Hematopoietic multipotent progenitor cell (in vitro differentiated cells): Measurements from ENCODE around the gene ZBP1. TPM values are rescaled to one million over a fixed set of nuclear protein-coding genes. Genes with fewer than 3 reads are reported as not detected.

Experiments used
- DNase-seq, 3 donors: peaks; one replicate each; pipeline ENCODE4 v3.0.0-alpha.2; 2011 to 2015; ENCODE audit warnings: low read depth in 2 of 3, low spot score in 2 of 3
- total RNA-seq: library from RNA; depleted of rRNA; stranded (reverse); fragments of >200 nt; gene quantifications from one replicate; pipeline ENCODE4 v1.2.3, GENCODE V29; 2012

ZBP1 gene
- total RNA-seq, 1 donor: 0.54 TPM

GRCh38 chr20:57562541-57563465 lies 57.4 kb downstream of the ZBP1 start:
- no peak for DNase-seq

GRCh38 chr20:57561356-57562279 lies 58.6 kb downstream of the ZBP1 start:
- no peak for DNase-seq

- DNase-seq: no peak
Measured at GRCh38 chr20:57560554-57561355, 59.5 kb downstream of the ZBP1 start, which contains the start of gene PCK1. TSS of gene PCK1 (plus strand) at chr20:57561110. CDS start at chr20:57561412, 302 bp downstream.

GRCh38 chr20:57559658-57560553 lies 60.3 kb downstream of the ZBP1 start:
- no peak for DNase-seq

GRCh38 chr20:57559289-57559634 lies 61.0 kb downstream of the ZBP1 start:
- no peak for DNase-seq

- no peak for DNase-seq
Measured at GRCh38 chr20:57558614-57559288, 61.5 kb downstream of the ZBP1 start.

- DNase-seq: no peak
Measured at GRCh38 chr20:57557926-57558613, 62.2 kb downstream of the ZBP1 start.

GRCh38 chr20:57556980-57557274 lies 63.3 kb downstream of the ZBP1 start:
- DNase-seq: no peak

GRCh38 chr20:57555457-57556184 lies 64.6 kb downstream of the ZBP1 start:
- no peak for DNase-seq

Other genes starting within 250 kb of the ZBP1 start
- gene RBM38, start 229.0 kb downstream of the ZBP1 start, total RNA-seq: 63.3 TPM
- not detected for gene CTCFL, start 95.3 kb downstream of the ZBP1 start, total RNA-seq
- not detected for gene PCK1, start 59.3 kb downstream of the ZBP1 start, total RNA-seq
- 1.9 TPM for gene PMEPA1, start 89.6 kb upstream of the ZBP1 start, total RNA-seq